ENCODE data around the gene FAAP20. TPM values are rescaled to one million over a fixed set of nuclear protein-coding genes. Genes with fewer than 3 reads are reported as not detected.
A peak's percentile ranks its signal among the peaks of the same experiment; 100 is the strongest.
"Not testable (repeated sequence)": the region's sequence is repeated elsewhere in the genome, so short reads cannot be mapped to it uniquely, and the experiment has no call there.

FAAP20 gene
- total RNA-seq, 2 experiments from 2014 or later: 69.7 to 84.4 TPM

DNA sequence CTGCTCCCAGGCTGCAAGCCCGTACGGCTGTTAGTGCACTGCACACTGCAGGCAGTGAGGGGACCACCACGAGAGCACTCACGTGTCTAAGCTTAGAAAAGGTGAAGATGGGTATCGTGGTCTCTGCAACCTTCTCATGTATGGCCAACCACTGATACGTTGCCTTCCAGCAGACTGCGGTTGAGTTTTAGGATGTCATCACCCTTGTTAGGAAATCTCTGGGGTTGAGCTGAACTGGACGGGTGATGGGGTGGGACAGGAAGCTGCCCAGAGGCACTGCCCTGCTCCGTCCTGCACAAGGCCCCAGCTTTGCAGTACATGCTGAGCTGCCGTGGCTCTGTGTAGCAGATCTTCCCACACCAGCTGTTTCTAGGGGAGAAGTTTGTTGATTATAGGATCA, 43.3 kb downstream of the FAAP20 start:
- CTCF ChIA-PET: interaction anchor here (0.7 to 1.1 kb wide), 3 partner anchors 12 to 36 kb away, joined by 3 to 4 read pairs (median 4); no protein-coding TSS in a partner anchor
- ATAC-seq (no peak), DNase-seq (no peak)
- Mint-ChIP-seq H3K9me3 (ENCODE audit: low read depth) (peaks cover 3% of the 10 kb centered on the region), H3K4me3 (no peak overlapping the region), H3K27me3 (no peaks in the 10 kb centered on the region), H3K27ac (no peak overlapping the region), H3K4me1 (peaks cover 10% of the 10 kb centered on the region), H3K36me3 (ENCODE audit: low read depth) (peaks cover 8% of the 10 kb centered on the region)
- POLR2A ChIA-PET: no interaction called here
- intact Hi-C loops (cut with DNase I, micrococcal nuclease): no loop called here

DNA sequence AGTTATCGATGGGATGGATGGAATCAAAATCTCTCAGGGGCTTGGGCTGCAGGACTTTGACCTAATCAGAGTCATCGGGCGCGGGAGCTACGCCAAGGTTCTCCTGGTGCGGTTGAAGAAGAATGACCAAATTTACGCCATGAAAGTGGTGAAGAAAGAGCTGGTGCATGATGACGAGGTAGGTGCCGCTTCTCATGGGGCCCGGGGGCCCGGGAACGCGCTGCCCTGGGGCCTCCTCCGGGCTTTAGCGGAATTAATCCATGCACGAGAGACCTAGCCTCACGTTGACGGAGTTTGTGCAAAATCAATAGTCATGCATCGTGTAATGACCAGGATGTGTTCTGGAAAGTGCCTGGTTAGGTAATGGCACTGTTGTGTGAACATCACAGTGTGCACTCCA, 43.8 kb downstream of the FAAP20 start:
- CTCF ChIA-PET: interaction anchor here (1.1 to 2.4 kb wide), 2 partner anchors 11 to 36 kb away, joined by 3 to 11 read pairs; no protein-coding TSS in a partner anchor
- no peaks in the 10 kb centered on the region for H3K27me3 Mint-ChIP-seq
- peaks cover 10% of the 10 kb centered on the region for H3K4me1 Mint-ChIP-seq
- no peak for ATAC-seq
- peaks cover 8% of the 10 kb centered on the region for H3K36me3 Mint-ChIP-seq (ENCODE audit: low read depth)
- no peak overlapping the region for H3K4me3 Mint-ChIP-seq
- DNase-seq: no peak
- H3K9me3 Mint-ChIP-seq (ENCODE audit: low read depth): peaks cover 3% of the 10 kb centered on the region
- intact Hi-C loops (cut with DNase I, micrococcal nuclease): no loop called here
- no peak overlapping the region for H3K27ac Mint-ChIP-seq
- POLR2A ChIA-PET: no interaction called here

DNA sequence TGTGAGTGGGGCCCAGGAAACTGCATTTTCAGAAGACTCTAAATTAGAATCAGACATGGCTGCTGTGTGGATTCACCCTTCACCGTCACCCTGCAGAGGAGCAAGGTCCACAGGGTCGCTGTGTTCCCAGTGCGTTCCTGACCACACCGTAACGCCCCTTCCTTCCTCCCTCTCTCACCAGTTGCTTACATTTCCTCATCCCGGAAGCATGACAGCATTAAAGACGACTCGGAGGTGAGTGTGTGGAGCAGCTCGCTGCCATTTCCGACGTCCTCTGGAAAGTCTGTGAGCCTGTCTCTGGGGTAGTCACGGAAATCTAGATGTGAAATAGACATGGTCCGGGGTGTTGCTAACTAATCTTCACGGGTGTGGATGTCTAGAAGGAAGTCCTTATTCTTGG, 45.9 kb downstream of the FAAP20 start:
- Mint-ChIP-seq H3K9me3 (ENCODE audit: low read depth) (no peaks in the 10 kb centered on the region), H3K4me1 (peaks cover 10% of the 10 kb centered on the region), H3K27ac (no peak overlapping the region), H3K4me3 (no peak overlapping the region), H3K36me3 (ENCODE audit: low read depth) (peaks cover 2% of the 10 kb centered on the region), H3K27me3 (no peaks in the 10 kb centered on the region)
- ATAC-seq: peak; percentile 79
- ChIA-PET POLR2A (no interaction called here), CTCF (interaction anchor here (1.0 to 2.4 kb wide), 2 partner anchors 9 to 46 kb away, joined by 4 to 11 read pairs; partner anchors contain the start of gene FAAP20)
- peak; percentile 72 for DNase-seq
- intact Hi-C loops (cut with DNase I, micrococcal nuclease): no loop called here

DNA sequence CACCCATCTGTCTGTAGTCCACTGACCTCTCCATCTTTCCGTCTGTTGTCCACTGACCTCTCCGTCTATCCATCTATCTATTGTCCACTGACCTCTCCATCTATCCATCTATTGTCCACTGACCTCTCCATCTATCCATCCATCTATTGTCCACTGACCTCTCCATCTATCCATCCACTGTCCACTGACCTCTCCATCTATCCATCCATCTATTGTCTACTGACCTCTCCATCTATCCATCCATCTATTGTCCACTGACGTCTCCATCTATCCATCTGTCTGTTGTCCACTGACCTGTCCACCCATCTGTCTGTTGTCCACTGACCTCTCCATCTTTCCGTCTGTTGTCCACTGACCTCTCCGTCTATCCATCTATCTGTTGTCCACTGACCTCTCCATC, 46.7 kb downstream of the FAAP20 start:
- H3K4me1 Mint-ChIP-seq; POLR2A ChIA-PET; DNase-seq; H3K9me3 Mint-ChIP-seq (ENCODE audit: low read depth); H3K4me3 Mint-ChIP-seq; H3K27ac Mint-ChIP-seq; H3K27me3 Mint-ChIP-seq; intact Hi-C loops (cut with DNase I, micrococcal nuclease); CTCF ChIA-PET; H3K36me3 Mint-ChIP-seq (ENCODE audit: low read depth); ATAC-seq: not testable (repeated sequence)

DNA sequence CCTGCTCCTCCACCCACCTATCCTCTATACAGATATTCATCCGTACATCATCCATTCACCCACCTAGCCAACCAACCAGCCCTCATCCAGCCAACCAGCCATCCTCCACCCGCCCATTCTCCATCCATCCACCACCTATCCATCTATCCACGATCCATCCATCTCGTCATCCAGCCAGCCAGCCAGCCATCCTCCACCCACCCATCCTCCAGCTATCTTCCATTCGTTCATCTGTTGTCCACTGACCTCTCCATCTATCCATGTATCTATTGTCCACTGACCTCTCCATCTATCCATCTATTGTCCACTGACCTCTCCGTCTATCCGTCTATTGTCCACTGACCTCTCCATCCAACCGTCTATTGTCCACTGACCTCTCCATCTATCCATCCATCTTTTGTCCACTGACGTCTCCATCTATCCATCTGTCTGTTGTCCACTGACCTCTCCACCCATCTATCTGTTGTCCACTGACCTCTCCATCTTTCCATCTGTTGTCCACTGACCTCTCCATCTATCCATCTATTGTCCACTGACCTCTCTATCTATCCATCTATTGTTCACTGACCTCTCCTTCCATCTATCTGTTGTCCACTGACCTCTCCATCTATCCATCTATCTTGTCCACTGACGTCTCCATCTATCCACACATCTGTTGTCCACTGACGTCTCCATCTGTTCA, 47.6 kb downstream of the FAAP20 start:
- peaks cover 2% of the 10 kb centered on the region for H3K4me1 Mint-ChIP-seq
- ChIA-PET CTCF (no interaction called here), POLR2A (no interaction called here)
- ATAC-seq (no peak), DNase-seq (no peak)
- H3K27me3 Mint-ChIP-seq: no peaks in the 10 kb centered on the region
- peaks cover 2% of the 10 kb centered on the region for H3K36me3 Mint-ChIP-seq (ENCODE audit: low read depth)
- H3K4me3 Mint-ChIP-seq: no peak overlapping the region
- H3K27ac Mint-ChIP-seq: no peak overlapping the region
- intact Hi-C loops (cut with DNase I, micrococcal nuclease): loop anchor here in 1 of 2 experiments (1.0 kb wide), 1 partner anchor 14 kb away; no protein-coding TSS in a partner anchor
- H3K9me3 Mint-ChIP-seq (ENCODE audit: low read depth): no peaks in the 10 kb centered on the region

DNA sequence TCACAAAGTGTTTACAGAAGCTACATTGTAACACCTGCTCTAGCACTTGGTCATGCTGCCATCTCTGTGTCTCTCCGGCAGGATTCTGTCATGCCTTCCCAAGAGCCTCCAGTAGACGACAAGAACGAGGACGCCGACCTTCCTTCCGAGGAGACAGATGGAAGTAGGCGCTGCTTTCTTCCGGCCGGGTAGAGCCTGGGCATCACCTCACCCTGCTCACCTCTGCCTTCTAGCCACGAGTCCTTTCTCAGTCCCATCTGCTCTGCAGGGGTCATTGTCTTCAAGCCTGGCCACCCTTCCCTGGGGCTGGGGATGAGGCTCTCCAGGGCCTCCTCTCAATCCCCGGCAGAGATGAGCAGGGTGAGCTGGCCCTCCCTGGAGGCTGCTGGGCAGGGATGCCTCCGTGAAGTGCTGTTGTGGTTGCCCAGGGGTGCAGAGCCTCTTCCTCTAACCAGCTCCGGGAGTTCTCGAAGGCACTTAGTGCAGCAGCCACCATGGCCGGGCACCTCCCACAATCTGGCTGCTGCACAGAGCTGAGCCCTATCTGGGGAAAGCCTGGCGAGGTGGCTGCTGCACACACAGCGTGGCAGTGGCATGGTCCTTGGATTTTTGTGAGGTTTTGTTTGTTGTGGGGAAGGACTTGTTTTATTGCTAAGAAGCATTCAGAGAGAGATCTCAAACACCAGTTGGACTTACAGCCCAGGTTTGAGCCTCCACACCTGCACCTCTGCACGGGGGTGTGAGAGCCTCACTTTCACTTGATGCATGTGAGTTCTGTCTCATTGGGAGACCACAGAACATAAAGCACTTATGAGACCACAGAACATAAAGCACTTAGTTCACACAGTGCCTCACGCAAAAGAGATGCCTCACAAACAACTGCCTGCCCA, 48.4 kb downstream of the FAAP20 start:
- no peak overlapping the region for H3K27ac Mint-ChIP-seq
- H3K4me1 Mint-ChIP-seq: no peaks in the 10 kb centered on the region
- intact Hi-C loops (cut with DNase I, micrococcal nuclease): loop anchor here in 1 of 2 experiments (1.0 kb wide), 1 partner anchor 13 kb away; no protein-coding TSS in a partner anchor
- no peaks in the 10 kb centered on the region for H3K9me3 Mint-ChIP-seq (ENCODE audit: low read depth)
- no peaks in the 10 kb centered on the region for H3K36me3 Mint-ChIP-seq (ENCODE audit: low read depth)
- DNase-seq (peak; percentile 51), ATAC-seq (peak; percentile 65)
- no peaks in the 10 kb centered on the region for H3K27me3 Mint-ChIP-seq
- no peak overlapping the region for H3K4me3 Mint-ChIP-seq
- ChIA-PET CTCF (interaction anchor here (0.7 kb wide), 1 partner anchor 28 kb away, joined by 4 read pairs; no protein-coding TSS in a partner anchor), POLR2A (no interaction called here)

DNA sequence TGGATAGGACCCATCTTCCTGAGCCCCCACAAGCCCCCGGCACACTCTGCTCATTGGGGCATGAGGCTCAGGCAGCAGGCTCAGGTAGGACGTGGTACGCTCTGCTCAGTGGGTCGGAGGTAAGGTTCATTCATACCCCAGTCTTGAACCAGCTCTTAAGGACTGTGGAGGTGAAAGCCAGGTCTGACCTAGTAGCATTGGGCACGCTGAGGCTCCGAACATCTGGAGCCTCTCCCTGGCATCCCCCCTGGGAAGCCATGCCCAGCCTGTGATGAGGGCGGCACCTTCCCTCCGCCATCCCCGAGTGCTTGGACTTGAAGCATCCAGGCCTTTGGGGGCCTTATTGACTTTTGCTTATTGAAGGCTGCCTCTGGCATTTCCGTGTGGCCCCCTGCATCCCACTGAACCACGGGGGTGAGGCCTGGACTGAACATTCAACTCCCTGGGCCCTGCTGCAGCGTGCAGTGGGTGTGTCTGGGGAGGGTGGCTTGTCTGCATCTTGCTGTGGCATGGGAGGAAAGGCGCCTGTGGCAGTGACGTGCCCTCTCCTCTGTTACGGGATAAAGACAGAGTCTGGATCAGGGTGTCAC, 50.0 kb downstream of the FAAP20 start:
- H3K27ac Mint-ChIP-seq: no peak overlapping the region
- intact Hi-C loops (cut with DNase I, micrococcal nuclease): no loop called here
- no peaks in the 10 kb centered on the region for H3K36me3 Mint-ChIP-seq (ENCODE audit: low read depth)
- ChIA-PET POLR2A (no interaction called here), CTCF (no interaction called here)
- no peaks in the 10 kb centered on the region for H3K9me3 Mint-ChIP-seq (ENCODE audit: low read depth)
- DNase-seq (no peak), ATAC-seq (no peak)
- H3K27me3 Mint-ChIP-seq: no peaks in the 10 kb centered on the region
- H3K4me1 Mint-ChIP-seq: peaks cover 6% of the 10 kb centered on the region
- H3K4me3 Mint-ChIP-seq: no peak overlapping the region

DNA sequence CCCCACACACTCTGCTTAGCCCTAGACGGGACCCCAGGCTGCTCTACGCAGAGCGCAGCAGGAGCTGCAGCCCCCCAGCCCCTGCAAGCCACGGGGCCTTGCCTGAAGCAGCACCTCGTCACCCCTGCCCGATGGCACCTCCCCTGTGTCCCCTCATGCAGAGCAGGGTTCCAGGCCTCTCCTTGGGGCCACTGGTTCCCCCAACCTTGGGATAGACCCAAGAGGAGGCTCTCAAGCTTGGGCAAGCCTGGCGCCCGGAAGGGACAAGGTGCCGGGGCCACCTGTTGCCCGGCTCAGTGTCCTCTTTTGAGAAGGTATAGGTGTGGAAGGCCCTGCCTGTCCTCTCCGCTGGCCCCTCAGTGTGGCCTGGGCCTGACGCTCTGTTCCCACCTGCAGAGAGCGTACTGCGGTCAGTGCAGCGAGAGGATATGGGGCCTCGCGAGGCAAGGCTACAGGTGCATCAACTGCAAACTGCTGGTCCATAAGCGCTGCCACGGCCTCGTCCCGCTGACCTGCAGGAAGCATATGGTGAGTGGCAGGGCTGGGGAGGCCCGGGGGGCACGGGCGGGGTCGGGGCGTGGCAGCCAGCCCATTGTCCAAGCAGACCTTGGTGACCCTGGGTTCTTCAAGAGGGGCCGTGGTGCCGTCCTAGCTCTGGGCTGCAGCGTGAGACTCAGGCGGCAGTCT, 50.6 kb downstream of the FAAP20 start:
- ATAC-seq: no peak
- Mint-ChIP-seq H3K4me3 (no peak overlapping the region), H3K27me3 (no peaks in the 10 kb centered on the region), H3K27ac (no peak overlapping the region), H3K9me3 (ENCODE audit: low read depth) (no peaks in the 10 kb centered on the region), H3K4me1 (peaks cover 7% of the 10 kb centered on the region), H3K36me3 (ENCODE audit: low read depth) (no peaks in the 10 kb centered on the region)
- CTCF ChIA-PET: no interaction called here
- intact Hi-C loops (cut with DNase I, micrococcal nuclease): no loop called here
- DNase-seq: no peak
- POLR2A ChIA-PET: no interaction called here

DNA sequence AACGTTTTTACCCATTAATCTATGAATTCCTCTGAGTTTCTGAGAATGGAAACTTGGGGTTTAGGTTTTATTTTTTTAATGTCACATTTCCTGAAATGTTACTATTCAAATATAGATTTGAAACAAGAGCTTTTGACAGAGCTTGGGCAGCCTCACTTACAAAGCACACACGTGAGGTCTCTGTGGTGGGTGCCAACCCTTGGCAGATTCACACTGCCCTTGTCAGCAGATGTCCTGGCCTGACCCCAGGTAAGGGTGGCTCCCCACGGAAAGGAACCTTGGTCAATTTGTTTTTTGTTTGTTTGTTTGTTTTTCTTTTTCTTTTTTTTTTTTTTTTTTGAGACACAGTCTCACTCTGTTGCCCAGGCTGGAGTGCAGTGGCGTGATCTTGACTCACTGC, 53.5 kb downstream of the FAAP20 start:
- H3K4me1 Mint-ChIP-seq: peaks cover 7% of the 10 kb centered on the region
- H3K36me3 Mint-ChIP-seq (ENCODE audit: low read depth): no peaks in the 10 kb centered on the region
- no peak overlapping the region for H3K4me3 Mint-ChIP-seq
- H3K9me3 Mint-ChIP-seq (ENCODE audit: low read depth): no peaks in the 10 kb centered on the region
- intact Hi-C loops (cut with DNase I, micrococcal nuclease): no loop called here
- no peaks in the 10 kb centered on the region for H3K27me3 Mint-ChIP-seq
- ATAC-seq: no peak
- ChIA-PET POLR2A (no interaction called here), CTCF (interaction anchor here (0.6 to 1.2 kb wide), 5 partner anchors 11 to 292 kb away, joined by 3 to 7 read pairs (median 3); no protein-coding TSS in a partner anchor)
- no peak for DNase-seq
- H3K27ac Mint-ChIP-seq: no peak overlapping the region

Measured in activated CD4-positive, alpha-beta T cell treated with anti-CD3 and anti-CD28 coated beads for 36 hours (primary cell).